Measurements from ENCODE around the gene ASS1.
"Not testable (repeated sequence)": the region's sequence is repeated elsewhere in the genome, so short reads cannot be mapped to it uniquely, and the experiment has no call there.

ASS1 gene

DNA sequence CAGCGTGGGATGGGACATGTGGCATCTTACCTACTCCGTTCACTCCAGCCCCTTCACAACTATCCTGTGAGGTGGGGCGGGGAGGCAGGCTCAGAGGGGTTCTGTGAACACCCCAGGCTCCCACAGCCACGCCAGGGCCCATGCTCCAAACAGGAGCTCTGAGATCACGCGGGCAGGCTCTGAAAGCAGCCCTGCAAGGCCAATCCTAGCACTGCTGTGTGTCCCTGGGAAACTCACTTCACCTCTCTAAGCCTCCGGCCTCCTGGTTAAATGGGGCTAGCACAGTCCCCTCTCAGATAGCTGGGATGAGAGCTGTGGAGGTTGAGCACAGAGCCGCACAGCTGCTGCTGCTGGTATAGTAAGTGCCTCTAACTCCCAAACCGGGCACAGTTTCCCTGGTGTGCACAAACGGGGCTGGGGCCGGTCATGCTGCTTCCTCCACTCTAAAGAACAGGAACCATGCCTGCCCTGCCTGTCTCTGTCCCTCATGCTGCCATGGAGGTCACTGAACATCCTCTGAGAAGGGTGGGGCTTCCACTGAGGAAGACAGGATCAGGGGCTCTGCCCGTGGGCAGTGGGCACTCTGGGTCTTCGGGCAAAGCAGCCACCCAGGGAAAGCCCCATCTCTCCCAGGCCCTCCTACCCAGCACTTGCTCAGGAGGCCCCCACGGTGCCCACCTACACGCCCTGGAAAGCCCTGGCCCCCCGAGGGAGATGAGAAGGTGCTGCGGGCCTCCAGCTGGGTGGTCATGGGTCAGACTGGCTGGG, 13.0 kb upstream of the ASS1 start:
- H3K4me3 ChIP-seq: no peak overlapping the region
- H3K27ac ChIP-seq: no peak overlapping the region

DNA sequence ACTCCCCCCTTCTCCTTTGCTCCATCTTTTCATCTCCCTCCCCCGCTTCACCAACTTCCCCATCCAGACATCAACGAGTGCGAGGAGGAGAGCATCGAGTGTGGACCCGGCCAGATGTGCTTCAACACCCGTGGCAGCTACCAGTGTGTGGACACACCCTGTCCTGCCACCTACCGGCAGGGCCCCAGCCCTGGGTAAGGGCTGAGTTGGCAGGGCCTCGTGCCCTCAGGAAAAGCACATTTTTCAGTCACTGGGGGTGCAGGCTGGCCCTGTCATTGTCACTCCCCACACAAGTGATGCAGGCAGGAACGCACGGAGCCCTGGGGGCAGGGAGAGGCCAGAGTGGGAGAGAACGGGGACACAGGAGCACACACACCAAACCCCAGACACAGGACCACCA, 12.4 kb upstream of the ASS1 start:
- no peak overlapping the region for H3K27ac ChIP-seq

DNA sequence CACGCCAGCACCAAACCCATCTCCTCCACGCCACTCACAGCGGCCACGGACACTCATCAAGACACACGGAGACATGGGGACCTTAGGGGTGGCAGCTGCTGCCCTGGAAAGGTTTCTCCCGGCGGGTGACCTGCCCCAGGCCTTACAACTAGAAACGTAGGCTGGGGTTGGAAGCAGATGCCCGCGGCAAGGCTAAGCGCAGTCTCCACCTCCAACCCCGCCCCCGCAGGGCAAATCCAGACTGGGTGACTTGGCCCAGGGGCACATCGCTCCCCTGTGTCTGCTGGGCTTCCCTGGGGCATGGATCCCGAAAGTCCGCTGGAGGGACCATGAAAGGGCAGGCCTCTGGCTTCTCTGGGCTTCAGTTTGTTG, 12.0 kb upstream of the ASS1 start:
- H3K4me3 ChIP-seq: peak overlapping the region in 4 of 7 experiments; percentile 6 to 36 (median 20)
- no peak overlapping the region for H3K27ac ChIP-seq

More for the DNA sequence above, 12.4 kb upstream of the ASS1 start:
- no peak overlapping the region for H3K4me3 ChIP-seq

DNA sequence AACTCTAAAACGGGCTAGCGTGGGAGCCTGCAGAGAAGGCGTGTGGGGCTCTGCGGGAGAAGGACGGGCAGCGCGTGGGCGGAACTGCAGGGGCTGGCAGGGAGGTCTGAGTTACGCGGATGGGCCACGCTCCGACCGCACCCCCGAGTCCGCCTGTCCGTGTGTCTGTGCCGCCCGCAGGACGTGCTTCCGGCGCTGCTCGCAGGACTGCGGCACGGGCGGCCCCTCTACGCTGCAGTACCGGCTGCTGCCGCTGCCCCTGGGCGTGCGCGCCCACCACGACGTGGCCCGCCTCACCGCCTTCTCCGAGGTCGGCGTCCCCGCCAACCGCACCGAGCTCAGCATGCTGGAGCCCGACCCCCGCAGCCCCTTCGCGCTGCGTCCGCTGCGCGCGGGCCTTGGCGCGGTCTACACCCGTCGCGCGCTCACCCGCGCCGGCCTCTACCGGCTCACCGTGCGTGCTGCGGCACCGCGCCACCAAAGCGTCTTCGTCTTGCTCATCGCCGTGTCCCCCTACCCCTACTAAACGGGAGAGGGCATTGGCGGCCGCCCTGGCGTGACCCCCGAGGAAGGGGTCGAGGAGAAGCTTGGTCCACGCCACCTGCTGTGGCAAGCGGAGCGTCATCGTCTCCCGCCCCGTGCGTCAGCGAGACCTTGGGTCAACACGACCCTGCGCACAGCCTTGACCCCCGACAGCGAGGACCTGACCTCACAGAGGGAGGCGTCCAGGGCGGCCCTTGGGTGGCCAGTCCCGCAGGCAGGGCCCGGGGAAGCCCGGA, 11.4 kb upstream of the ASS1 start:
- H3K4me3 ChIP-seq: peak overlapping the region in 5 of 7 experiments; percentile 6 to 36 (median 15)

DNA sequence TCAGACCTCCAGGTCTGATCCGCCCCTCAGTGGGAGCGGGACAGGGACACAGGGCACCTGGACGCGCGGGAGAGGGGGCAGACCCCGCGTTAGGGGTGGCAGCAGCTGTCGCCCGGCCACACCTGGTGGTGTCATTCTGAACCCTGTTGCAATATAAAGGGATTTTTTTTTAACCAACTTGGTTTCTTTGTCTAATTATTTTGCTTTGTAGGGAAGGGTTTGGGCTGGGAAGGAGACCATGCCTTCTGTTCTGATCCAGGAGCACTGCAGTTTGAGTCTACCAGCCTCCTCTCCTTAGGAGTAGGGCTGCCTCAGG, 10.9 kb upstream of the ASS1 start:
- H3K27ac ChIP-seq: no peak overlapping the region
- H3K4me3 ChIP-seq: no peak overlapping the region

More for the DNA sequence above, 11.4 kb upstream of the ASS1 start:
- H3K27ac ChIP-seq: no peak overlapping the region

DNA sequence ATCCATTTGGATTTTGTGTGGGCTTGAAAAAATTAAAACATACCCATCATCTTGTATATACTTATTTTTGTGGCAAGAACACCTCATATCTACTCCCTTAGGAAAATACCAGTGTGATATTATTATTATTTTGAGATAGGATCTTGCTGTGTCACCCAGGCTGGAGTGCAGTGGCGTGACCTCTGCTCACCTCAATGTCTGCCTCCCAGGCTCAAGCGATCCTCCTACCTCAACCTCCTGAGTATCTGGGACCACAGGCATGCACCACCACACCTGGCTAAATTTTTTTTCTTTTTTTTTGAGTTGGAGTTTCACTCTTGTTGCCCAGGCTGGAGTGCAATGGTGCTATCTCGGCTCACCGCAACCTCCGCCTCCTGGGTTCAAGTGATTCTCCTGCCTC, 10.1 kb upstream of the ASS1 start:
- not testable (repeated sequence) for H3K27ac ChIP-seq

DNA sequence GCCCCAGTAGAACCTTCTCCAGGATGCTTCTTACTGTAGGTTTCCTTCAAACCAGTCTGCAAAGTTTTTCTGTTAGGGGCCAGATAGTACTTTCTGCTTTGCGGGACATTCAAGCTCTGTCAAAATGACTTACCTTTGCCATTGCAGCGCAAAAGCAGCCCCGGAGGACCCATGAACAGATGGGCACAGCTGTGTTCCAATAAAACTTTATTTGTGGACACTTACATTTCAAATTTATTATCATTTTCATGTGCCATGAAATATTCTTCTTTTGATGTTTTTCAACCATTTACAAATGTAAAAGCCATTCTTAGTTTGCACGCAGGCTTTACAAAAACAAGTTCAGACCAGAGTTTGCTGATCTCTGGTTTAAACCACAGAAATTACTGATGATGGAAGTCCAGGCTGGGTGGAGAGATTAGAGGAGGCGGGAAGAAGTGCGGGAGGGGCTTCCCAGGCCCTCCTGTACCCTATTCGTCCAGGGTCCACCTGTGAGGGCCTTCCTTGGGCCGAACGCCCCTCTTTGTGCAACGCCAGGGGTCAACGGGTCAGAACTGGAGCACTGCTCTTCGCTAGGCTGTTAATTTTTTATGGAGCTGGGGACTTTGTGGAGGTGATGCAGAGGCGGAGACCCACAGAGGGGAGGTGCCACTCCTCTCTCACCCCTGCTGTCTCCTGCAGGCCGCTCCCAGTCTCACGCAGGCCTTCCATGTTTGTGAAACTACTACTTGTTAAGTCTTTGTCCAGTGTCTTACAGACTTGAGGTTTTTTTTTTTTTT, 7.6 kb upstream of the ASS1 start:
- H3K27ac ChIP-seq: no peak overlapping the region
- no peak overlapping the region for H3K4me3 ChIP-seq

More for the DNA sequence above, 10.1 kb upstream of the ASS1 start:
- not testable (repeated sequence) for H3K4me3 ChIP-seq

DNA sequence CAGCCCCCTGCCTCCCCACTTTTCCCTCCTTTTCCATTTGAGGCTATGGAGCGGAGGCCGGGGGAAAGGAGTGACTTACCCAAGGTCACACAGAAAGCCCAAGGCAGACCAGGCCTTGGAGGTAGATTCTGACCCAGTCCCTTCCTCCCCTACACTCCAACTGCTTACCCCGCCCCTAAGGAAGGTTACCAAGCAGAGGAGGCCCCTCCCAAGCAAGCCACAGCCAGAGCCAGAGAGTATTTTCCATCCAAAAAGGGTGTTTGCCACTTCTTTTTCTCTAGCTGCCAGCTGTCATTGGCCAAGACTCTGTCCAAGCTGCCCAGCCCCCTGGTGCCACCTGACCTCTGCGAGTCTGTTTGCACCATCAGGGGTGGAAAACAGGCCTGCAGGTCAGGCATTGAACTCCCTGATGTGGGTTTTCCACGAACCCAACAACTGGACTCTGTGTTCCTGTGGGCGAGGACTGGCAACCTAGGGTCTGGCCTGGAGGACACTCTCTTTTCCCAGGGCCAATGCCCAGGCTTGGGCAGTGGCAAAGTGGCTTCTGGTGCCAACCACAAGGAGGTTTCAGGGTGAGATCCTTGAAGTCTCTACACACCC, 6.3 kb upstream of the ASS1 start:
- Histone ChIP-seq H3K4me3 (no peak overlapping the region), H3K27ac (no peak overlapping the region)

DNA sequence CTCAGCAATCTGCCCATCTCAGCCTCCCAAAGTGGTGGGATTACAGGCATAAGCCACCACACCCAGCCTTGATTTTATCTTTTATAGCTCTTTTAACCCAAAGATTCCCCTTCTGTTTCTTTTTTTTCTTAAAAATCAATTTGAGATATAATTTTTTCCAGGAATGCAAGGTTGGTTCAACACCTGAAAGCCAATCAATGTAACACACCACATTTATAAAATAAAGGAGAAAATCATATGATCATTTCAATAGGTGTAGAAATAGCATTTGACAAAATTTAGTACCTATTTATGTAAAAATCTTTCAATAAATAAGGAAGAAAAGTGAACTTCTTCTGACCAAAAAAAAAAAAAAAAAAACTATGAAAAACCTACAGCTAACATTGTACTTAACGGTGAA, 3.7 kb upstream of the ASS1 start:
- H3K27ac ChIP-seq: no peak overlapping the region
- no peak overlapping the region for H3K4me3 ChIP-seq

DNA sequence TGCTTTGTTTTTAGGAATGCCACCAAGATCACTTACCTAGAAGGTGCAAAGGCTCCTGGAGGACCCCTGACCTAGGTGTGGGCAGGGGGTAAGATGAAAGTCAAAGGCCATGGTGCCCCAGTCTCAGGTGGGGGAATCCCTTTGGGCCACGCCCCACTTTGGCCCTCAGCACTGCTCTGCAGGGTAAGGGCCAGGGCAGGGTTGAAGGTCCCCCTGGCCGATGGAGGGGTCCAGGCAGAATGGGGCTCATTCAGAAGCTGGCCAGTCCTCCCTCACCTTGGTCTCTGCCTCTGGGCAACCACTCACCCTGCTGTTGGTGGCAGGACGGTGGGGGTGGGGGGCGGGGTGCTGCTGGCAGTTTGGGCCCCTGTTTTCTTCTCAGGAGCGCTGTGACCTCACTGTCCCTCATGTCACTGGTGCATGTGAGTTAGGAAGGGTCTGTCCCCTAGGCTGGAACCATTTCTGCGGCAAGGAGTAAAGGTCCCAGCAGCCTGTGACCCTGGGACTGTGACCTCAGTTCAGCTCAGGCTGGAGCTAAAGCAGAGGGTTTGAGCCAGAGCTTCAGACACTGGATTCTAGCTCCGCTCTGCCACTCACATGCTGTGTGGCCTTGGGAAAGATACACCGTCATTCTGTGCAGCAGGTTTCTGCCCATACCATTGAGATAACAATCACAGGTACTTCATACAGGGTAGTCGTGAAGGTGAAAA, 1.9 kb upstream of the ASS1 start:
- H3K4me3 ChIP-seq: no peak overlapping the region
- no peak overlapping the region for H3K27ac ChIP-seq

DNA sequence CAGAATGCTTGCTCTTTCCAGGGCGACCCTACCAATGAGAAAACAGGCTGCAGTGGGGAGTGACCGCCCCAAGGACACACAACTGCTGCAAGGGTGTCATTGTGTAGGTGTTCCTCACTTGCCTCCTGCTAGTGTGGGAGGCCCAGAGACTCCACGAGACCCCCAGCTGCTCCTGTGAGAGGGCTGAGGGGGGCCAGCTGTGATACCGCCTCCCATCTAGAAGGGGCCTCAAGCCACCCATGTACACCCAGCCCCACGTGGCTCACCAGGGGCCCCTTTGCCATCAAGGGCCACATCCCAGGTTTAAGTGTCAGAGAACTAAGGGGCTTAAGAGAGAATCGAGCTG, 1.3 kb upstream of the ASS1 start:
- no peak overlapping the region for H3K27ac ChIP-seq
- H3K4me3 ChIP-seq: no peak overlapping the region

DNA sequence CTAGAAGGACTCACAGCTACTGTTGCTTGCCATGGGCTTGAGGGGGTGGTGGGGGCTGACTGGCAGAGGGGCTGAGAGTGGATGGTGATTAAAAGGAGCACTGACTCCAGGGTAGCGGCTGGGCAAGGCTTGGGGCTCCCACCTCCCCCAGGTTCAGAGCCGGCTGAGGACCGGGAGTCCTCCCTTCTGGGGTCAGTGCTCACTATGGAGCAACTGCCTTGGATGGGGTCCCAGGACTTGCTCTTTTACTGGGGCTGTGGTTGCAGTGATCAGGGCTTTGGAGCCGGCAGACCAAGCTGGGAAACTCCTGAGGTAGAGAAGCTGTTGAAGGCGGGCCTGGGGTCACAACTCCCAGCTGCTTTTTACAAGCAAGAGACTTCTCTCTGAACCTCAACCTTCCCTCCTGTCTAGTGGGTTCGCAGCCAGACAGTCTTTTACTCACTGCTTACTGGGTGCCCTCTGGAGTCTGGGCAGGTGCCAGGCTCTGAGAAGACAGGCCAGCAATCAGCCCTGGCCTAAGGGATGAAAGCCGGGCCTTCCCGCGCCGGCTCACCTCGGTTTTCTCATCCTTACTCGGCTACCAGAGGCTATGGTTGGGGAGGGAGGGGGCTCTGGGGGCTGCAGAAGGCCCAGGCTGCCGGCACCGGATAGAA, 795 bp upstream of the ASS1 start:
- Histone ChIP-seq H3K4me3 (peak overlapping the region in 1 of 7 experiments; percentile 34), H3K27ac (peak overlapping the region in 5 of 21 experiments; percentile 57 to 88 (median 78))

DNA sequence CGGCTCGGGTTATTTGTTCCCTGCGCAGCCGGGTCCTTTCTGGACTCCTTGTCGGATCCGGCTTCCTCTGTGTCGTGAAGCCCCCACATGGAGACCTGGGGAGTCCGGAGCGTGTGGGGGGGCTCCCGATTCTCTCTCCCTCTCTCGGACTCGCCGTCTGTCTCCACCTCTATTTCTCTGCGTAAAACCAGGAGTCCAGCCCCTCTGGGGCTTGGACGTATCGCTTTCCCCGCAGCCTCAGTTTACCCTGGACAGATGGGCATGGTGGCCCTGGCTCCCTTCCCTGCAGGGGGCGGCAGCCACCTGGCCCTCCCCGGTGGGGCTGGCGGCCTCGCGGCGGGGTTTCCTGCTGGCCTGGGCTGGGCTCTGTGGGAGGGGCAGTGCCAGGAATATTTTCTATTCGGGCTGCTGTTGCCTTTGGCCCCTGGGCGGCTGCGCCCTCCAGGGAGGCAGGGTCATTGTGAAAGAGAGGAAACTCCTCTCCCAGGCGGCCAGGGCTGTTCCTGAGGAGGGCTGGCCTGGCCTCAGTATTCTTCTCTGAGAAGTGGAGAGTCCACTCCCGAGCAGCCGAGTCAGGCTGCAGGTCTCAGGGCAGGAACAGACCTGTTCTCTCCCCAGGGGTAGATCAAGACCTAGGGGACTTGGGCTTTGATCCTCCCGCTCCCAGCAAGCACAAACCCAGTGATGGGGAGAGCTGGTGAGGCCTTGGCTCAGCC, 665 bp downstream of the ASS1 start:
- Histone ChIP-seq H3K4me3 (peak overlapping the region; percentile 33 to 58 (median 42)), H3K27ac (peak overlapping the region; percentile 2 to 88 (median 54))

DNA sequence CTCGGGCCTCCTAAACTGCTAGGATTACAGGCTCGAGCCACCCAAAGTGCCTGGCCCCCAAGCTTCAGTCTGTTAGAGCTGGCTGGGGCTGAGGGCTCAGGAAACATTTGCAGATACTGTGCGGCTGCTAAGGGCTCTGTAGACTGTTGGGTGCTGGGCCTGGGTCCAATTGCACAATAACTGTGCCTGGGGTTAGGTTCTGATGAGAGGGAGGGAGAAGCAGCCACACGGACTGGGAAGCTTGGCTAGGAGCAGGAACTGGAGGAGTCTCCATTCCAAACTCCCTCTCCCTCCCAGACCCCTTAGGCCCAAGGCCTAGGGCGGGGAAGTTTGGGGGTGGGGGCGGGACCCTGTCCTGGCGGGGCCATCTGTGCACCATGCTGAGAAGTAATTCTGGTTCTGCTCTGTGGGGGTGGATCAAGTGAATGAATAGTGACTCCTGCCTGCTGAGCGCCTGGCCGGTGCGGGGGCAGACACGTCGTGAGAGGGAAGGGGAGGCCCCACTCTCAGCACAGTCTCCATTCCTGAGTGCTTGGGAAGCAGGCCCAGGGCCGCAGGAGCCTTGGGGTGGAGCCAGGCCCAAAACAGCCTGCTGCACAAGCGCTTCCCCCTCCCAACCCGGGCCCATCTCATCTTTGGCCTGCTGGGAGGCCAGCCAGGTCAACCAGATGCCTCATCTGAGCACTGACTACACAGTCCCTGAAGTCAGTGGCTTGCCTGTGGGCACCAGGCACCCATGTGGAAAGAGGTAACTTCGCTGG, 1.5 kb downstream of the ASS1 start:
- Histone ChIP-seq H3K4me3 (peak overlapping the region in 3 of 7 experiments; percentile 38 to 58 (median 57)), H3K27ac (peak overlapping the region in 18 of 21 experiments; percentile 2 to 88 (median 56))

DNA sequence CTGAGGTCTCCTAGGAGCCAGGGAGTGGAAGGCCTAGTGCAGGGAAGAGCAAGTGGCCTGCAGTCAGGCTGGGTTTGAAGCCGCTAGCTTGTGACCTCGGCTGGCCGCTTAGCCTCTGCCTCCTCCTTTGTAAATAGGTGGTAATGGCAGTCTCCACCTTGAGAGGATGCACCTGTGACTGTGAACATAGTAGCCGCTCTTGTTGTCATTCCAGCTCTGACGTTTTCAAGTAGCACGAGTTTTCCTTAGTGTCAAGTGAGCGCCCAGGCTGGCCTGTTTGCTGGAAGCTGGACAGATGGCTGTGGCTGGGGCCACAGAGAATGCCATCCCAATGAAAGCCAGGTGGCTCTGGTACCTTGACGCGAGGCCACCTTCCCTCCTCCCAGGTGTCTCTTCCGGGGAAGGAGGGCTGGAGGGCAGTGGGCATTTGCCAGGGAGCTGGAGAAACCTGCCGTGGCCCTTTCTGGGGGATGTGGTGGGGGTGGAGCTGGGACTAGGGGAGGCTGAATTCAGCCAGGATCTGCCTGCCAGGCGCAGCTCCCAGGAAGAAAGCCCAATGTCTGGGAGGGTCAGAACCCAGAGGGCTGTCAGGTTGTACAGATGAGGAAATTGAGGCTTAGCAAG, 2.5 kb downstream of the ASS1 start:
- H3K4me3 ChIP-seq: peak overlapping the region in 1 of 7 experiments; percentile 4

DNA sequence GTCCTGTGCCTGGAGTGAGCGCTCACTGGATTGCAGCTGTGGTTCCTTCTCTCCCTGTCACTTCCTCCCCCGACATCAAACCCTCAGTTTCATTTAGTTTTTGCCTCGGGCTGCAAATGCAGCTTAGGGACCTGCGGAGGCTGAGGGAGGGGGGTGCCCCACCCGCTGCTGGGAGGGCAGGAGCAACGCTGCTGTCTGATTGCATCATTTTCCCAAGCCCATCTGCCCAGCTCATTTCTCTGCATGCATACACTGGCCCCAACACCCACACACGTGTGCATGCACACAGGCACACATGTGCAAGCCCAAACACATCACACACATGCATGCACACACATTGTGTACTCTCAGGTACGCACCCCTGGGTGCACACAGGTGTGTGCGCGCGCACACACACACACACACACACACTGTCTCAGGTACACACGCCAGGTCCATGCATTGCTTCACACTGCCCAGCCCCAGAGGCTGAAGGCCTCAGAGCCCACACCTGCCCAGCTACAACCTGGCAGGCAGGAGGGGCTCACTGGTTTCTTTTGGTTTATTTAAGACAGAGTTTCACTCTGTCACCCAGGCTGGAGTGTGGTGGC, 3.4 kb downstream of the ASS1 start:
- Histone ChIP-seq H3K27ac (no peak overlapping the region), H3K4me3 (no peak overlapping the region)

More for the DNA sequence above, 2.5 kb downstream of the ASS1 start:
- peak overlapping the region in 6 of 21 experiments; percentile 39 to 78 (median 65) for H3K27ac ChIP-seq

Measured in skin epidermis (tissue), 12 donors.